CD4-positive, alpha-beta T cell treated with Interleukin-17A for 4 hours (primary cell): ENCODE measurements around the gene COL9A1.

ENCODE experiments used
- DNase-seq: peaks from one replicate; pipeline ENCODE4 v3.0.0-alpha.2; 2020; ENCODE audit warnings: mixed read lengths

The COL9A1 gene

DNA sequence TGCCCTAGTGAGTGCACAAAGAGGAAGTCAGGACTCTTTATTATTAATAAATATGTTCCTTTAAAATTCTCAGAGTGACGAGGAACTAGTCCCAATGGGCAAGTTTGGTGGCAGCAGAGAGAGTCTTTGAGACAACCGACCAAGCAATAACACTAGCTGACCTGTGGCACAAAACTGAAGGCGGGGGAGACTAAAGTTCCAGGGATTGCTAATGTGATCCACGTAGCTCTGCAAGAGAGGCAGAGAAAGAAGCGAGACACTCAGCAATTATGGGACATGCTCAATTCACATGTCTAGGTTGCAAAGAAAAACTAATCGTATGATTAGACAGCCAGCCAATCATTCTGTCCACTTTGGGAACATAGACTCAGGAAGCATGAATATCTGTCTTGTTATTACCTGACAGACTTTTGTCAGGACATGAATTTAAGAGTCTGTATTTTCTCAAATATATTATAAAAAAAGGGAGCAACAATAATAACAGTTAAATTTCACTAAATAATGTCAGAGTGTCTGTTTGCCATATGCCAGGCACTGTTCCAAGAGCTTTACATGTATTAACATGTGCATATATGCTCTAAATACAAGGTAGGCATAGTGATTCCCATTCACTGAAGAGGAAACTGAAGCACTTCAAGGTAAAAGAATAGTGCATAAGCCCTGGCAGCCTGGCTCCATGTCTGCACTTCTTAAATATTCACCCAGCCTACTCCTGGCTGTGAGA lies 81.0 kb downstream of the COL9A1 start:
- no peak for DNase-seq

DNA sequence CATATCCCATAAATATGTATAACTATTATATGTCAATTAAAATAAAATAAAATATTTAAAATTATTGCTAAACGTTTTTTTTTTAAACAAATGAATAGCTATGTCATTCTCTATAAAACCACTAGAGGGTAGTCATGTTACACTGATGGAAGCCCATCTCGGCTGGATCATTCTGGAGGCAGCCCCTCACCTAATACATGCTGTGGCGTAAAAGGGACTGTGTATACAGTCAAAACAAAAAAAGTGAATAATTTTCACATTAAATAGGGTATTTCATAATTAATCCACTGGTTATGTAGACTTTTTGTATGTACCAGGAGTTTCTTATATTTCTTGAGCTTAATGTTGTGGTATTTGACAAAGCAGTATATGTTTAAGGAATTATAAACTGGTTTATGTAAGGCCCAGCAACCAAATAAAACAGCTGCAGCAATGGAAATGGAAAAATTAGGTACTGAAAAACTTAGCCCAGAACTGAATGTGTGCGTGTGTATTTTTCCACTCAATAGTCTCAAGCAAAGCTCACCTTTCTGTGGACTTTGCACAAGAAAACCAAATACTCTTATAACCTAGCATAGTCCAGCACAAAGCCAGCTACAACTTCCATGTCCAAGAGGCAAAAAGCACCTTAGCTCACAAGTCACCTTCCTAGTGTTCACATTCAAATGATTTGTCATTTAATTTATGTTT lies 81.7 kb downstream of the COL9A1 start:
- no peak for DNase-seq

DNA sequence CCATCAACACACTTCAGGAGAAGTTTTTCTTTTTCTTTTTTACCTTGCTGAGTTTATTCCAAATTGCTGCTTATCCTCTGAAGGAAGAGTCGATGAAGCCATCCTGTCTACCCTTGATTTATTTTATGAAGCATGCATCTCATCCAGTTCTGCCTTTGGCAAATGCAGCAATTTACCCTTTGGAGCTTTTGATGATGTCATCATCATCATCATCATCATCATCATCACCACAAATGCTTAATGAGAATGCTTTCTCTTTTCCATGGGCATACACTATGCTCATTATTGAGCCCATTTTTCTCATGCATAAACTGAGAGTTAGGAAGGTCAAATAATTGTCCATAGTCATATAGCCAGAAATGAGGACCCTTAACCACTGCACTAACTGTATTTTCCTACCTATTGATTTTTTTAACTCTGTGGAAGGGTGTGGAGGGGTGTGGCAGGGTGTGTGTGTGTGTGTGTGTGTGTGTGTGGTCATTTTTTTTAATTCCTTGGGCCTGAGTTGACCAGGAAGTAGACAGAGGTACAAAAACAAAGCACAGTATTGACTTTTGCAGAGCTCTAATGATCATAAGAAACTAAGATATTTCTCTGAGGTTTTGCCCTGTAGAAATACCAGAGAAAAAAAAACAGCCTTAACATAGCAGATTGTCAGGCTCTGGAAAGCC lies 82.8 kb downstream of the COL9A1 start:
- DNase-seq: no peak

DNA sequence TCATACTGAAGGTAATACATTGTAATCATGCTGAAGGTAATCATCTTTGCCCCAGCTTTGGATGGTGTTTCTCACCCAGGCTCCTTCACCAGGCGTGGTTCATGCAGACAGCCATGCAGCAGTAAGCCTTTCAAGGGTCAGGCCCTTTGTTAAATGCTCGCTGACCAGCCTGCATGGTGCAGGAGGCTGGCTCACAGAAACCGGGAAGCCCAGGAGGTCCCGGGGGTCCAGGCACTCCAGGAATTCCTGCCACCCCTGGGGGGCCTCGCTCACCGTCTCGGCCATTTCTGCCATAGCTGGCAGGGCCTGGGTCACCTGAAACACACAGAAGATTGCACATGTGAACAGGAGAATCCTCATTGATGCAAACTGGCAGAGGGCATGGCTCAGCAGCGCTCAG lies 86.1 kb downstream of the COL9A1 start:
- no peak for DNase-seq

DNA sequence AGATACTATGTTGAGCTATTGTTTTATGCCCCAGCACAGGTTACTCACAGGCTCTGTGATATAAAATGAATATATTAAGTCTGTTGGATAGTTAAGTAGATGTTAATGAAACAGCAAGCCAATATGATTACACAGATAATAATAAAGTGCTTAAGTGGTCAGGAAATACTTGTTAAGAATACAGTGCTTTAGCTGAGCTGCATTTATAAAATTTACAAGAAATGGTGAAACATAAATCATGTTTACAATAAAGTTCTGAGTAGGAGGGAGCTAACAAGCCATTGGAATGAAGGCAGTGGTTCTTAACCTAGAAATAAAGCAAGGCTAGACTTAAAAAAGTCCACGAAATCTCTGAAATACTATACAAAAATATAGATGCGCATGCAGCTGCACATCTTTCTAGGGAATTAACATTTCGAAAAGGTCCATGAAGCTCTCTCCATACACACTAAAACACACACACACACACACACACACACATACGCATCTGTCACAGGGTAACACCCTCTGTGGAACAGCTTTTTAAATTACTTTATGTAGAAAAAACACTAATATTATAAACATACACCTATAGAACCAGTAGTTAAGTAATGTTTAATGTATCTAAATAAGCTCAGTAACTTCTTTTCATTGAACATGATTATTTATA lies 87.3 kb downstream of the COL9A1 start:
- no peak for DNase-seq

DNA sequence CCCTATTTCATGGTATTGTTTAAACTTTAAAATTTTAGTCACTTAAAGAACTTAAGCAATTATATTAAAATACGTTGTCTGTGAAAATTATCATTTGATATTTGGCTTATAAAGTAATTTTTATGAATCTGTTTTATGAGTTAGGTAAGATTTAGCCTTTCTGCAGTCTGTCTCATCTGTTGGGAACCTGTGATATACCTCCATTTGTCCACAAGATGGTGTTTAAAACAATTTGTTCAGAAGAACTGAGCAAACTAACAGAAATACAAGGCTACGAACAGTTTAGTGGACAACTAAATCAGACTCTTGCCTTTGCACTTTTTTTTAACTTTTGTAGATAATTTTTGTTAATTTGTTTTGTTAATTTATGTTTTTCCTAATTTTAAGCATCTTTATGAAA lies 92.4 kb downstream of the COL9A1 start:
- no peak for DNase-seq

DNA sequence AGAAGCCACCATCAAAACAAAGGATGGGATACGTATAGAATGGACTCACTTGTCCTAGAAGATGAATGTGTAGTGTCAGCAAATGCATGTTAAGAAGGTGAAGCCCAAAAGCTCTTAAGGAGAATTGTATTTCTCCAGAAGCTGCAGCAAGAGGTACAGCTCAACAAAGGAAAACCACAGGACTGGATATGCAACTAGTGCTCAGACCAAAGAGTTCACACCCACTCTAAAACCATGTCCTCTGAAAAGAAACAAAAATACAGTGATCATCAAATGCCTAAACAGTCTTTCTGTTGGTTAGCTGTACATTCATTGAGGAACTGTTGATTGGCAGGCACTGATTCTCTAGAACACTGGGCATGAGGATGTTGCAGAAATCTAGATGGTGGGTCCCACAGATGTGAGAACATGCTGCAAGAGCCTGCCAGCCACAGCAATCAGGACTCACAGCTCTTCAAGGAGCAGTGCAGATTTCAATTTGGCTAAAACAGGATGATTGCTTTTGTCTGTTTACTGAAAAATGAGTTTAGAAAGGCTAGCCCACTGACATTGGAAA lies 94.6 kb downstream of the COL9A1 start:
- no peak for DNase-seq

DNA sequence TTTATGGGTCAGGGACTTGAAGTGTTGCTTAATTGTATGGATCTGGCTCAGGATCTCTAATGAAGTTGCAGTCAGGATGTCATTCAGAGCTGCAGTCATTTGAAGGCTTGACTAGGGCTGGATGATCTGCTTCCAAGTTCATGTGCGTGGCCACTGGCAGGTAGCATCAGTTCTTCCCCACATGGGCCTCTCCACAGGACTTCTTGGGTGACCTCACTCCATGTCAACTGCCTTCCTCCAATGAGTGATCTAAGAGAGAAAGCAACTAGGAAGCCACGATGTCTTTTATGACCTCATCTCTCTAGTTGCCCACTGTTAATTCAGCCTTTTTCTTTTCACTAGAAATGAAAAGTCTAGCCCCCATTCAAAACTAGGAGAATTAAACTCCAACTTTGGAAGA lies 104.1 kb downstream of the COL9A1 start:
- no peak for DNase-seq

DNA sequence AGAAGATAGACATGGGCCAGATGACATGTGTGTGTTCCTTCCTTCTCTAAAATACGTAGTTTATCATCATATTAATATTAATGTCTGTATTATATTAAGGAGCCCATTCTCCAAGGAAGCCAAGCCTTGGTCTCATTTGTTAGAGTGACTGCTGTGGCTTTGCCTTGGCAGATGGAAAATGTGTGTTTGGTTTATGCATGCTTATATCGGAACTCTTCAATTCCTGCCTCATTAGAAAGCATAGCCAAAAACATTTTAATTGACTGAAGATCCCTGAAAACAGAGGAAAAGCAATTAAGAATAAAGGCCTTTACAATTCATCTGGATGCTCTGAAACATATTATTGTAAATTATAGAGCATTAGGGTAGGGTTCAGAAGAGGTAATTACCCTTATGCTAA lies 106.4 kb downstream of the COL9A1 start:
- DNase-seq: no peak

DNA sequence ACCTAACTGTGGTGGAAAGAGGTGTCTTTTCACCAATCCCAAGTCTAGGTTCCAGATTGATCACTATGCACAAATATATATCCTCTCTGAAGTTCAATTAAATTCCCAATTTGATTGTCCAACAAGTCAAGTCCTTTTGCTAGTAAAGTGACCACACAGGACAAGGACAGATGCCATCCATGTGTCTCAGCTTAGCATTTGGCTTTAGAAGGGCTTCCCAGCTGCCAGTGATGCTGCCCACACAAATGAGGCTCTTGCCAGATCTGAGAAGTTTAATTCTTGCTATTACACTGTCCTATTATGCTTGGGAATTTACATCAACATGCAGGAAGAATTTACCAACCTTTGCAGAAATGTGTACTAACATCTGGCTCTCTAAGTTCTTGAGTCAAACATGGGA lies 108.5 kb downstream of the COL9A1 start:
- no peak for DNase-seq

DNA sequence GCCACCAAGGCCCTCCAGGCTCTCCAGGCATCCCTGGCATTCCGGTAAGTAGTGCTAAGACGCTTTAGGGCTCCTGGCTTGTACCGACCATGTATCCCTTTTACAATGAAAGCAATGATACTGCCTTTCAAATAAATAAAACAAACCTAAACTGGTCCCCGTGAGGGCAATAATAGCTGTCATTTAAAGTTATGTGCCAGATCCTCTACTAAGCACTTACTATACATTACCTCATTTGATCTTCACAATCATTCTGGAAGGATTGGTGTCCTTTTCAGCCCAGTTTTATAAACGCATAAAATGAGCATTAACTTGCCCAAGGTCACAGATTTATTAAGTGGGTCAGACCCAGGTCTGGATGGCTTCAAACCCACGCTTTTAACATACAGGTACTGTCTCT lies 114.7 kb downstream of the COL9A1 start:
- no peak for DNase-seq

DNA sequence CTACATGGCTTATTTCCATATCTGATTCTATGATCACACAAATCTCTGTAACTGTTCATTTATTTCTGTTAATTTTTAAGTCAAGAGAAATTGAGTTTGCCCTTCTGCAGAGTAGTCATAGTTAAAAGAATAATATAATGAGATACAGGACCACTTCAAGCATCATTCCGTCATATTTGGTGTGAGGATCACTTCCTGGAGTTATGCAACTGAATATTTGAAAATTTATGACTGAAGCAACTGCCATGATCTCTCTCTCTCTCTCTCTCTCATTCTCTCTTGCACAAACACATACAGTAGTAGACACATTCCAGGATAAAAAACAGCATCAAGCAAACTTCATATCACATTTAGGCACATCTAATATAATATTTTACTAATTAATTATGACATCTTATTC lies 116.4 kb downstream of the COL9A1 start:
- DNase-seq: no peak

DNA sequence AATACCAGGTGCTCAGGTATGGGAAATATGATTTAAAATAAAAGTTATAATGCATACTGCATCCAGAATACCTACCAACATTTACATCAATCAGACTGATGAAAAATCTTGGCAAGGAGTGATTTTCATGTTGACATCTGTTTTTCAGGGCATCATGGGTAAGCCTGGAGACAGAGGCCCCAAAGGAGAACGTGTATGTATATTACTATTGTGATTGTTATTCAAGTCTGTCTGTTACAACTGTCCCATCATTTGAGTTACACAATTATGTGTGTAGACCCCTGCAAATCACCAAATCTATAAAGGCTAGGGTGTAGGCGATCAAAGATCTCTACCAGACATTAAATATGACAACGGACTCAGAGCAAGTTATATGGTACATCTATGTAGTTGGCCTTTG lies 118.2 kb downstream of the COL9A1 start:
- DNase-seq: no peak

DNA sequence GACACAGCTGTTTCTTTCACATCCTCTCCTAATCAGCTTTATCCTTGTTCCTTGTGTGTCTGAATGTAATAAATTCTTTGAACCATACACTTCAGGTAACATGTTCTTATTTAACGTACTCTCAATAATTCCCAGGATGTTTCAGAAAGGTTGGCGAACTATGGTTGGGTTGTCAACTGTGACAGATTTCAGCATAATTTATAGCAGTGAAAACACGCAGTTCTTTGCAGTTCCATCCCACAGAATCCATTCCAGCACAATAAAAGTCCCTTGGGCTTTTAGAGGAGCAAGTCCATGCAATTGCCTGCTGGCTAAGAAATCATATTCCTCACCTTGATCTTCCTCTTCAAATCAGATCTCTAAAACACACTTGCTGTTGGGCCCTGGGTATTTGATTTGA lies 119.3 kb downstream of the COL9A1 start:
- no peak for DNase-seq

DNA sequence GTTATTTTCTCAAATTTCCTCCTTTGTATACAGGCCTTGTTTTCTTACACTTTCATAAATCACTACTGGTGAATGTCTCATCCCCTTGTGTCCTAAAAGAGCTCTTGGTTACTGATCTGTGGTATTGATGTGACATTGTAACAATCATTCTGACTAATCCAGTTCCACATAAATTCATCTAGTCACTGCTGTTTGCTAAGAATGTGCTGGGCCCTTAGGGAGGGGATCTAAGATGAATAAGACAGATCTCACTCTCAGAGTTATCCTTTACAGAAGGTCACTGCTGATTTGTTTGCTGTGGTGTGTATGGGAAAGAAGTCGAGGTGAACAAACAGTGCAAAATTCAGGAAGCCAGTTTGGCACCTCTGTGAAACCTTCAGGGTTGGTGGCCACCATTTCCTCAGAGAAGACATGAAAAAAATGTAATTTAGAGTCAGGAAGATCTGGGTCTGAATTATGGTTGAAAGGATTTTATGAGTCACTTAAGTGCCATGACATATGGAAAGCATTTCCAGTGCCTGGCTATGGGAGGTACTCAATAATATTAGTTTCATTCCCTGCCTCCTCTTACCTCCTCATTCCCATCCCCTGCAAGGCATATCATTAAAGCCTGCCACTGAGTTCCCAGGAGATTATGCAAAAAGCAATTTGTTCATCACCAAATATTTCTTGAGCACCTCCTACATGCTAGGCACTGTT lies 121.8 kb downstream of the COL9A1 start:
- DNase-seq: no peak

DNA sequence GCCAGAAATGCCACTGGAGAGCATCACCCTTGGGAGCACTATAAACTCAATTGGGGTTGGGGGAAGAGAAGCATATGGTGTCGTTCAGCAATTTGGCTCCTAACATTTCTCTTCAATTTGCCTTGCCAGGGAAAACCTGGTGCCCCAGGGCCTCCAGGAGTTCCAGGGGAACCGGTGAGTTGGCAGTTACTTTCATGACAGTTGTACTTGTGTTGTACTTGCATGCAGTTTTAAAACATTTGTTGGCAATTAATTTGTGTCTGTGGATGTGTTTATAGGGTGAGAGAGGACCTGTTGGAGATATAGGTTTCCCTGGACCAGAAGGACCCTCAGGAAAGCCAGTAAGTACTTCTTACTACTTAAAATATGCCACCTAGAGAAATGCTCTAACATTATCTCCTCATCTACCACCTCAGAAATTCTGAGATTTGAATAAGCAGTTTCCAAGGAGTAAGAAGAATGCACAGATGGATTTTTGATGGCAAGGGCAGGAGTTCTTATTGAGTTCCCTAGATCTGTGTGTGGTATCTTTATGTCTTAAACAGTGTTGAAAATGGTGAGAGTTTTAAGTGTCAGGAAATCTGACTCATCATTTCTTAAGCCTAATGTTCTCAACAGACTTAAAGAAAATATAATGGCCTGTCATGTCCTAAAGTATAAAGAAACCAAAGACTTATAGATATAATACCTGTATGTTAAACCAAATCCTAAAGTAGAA lies 122.5 kb downstream of the COL9A1 start:
- no peak for DNase-seq

DNA sequence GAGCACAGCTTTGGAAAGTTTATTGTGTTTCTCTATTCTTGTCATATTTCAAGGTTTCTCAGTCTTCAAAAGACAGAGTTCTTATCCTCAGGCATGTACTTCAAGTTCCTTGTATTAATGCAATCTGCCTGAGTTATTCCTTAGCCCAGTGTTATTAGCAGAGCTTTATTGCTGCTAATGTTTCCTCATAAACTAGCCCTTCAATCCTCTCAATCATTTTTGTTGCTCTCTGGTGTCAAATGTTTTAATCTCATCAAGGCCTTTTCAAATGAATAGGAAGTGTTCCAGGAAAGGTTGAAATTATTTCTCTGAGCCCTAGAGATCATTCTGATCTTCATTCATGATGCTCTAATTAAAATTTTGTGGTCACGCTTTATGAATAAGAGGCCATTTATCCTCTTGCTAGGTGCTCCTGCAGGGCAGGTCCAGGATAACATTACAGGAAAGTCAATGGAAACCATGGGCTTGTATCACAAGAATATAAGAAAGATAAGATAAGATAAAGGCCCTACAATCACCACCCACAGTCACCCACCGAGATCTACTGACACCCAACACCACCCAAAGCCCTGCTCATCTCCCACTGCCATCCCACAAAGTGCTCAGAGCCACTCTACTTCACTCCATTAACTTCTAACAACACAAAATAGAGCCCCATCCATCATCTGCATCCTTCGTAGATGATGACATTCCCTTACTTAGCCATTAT lies 125.9 kb downstream of the COL9A1 start:
- no peak for DNase-seq

DNA sequence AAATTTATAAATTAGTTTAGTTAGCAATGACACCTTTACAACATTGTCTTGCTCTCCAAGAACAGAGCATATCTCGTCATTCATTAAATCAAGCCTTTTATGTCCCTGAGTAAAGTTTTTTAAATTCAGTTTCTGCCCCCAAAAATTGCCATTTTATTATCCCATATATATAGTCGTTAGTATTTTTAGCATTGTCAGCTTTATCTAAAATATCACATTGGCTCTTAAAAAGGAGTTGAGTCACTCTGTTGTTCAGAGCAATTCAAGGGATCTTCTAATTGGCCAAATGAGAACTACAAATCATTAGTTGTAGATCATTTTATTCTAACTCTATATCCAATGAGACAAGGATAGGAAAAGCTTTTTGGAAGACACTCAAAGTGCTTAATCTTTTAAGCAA lies 127.1 kb downstream of the COL9A1 start:
- no peak for DNase-seq

DNA sequence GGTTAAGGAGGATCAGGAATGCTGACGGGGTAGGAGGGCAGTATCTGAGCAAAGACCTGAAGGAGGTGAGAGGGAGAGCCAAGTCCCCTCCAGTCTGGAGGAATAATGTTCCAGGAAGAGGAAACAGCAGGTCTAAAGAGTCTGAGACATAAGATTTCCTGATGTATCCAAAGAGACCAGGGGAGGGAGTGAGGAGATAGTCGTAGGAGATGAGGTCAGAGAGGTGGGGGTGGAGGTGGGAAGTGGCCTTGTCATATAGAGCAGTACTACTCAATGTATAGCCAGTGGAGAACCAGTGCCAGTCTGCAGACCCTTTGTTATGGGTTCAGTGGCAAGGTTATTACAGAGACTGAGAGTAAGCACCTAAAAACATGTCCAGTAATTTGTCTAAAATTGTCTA lies 130.6 kb downstream of the COL9A1 start:
- DNase-seq: no peak

DNA sequence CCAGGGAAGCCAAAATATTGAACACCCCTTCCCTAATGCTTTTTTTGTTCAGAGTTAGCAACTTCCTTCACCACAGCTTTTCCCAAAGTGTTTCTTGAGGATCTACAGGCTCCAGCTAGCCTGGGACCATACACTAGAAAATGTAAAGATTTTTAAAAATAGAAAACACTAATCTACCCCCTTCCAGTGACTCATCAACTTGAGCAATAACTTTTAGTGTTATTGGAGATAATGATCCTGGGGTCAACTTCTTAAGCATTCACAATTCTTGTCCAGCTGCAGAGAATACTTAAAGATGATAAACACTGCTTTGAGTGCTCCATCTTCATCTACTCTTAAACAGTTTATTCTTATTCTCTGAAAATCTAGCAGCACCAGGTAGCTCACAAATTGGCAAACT lies 131.6 kb downstream of the COL9A1 start:
- no peak for DNase-seq

DNA sequence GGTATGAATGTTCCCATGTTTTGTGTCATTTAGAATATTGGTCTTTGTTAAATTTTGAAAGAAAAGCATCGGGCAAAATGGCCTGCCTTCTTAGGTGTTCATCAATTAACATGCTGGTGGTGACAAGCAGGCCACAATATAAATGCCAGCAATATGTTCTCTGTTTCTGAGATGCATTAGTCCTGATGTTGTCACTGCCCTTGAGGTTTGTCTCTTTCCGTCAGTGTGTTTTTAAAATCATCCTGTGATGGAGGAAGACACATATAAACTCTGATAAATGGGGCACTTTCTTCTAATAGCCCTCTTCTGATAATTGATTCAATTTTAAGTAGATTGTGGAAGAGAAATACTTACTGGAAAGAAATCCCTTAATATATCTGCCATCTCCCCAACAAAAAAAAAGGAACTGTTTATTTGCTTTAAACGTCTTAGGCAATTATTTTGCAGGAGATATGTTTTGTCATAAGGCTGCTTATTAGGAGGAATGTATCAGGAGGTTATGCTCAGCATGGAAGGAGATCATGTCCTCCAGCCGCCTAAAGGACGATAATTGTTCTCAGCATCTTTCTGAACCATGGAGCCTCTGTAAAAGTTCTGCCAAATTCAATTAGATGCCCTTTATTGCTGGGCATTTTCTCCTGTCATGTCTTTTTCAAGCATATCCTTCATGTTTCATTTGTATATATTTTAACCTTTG lies 134.1 kb downstream of the COL9A1 start:
- DNase-seq: no peak
